8988T (cell line): Measurements from ENCODE around the gene DNMT1.

Experiments used
- DNase-seq: peaks from one replicate; pipeline ENCODE4 v3.0.0; 2011

DNMT1 gene

DNA sequence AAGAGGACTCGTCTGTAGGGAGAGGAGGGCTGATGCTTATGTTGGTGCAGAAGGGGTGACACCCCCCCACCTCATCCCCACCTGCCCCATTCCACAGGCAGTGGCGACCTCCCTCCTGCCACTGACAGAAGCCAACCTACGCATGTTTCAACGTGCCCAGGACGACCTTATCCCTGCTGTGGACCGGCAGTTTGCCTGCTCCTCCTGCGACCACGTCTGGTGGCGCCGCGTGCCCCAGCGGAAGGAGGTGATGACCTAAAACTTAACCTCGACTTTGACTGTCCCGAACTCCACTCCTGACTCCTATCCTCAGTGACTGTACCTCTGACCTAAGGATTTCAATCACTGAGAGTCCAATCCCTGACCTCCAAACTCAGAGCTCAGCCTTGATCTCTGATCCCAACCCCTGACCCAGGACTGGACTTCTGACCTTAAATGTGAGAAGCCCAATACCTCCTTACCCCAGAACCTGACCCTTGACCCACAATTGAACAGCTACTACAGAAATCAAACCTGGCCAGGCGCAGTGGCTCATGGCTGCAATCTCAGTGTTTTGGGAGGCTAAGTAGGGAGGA lies 104.9 kb downstream of the DNMT1 start:
- no peak for DNase-seq

DNA sequence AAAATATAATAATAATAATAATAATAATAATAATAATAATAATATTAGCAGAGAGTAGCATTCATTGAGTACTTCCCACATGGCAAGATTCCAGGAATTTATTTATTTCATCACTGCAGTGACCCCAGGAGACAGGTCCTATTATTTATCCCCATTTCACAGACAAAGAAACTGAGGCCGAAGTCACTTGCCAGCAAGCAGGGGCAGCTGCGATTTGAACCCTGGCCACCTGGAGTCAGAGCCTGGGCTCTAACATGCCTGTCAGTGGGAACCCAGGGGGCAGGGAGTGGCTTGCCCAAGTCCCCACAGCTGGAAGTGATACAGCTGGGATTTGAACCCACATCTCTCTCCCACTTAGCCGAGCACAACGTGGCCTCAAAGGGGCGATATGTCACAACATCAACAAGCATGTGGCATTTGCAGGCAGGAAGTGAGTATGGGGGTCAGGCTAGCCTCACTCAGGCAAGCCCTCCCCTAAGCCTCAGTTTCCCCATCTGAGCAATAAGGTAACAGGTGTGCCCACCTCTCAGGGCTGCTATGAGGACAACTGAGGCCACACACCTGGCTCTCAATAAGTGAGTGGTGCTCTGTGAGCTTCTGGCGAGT lies 105.7 kb downstream of the DNMT1 start:
- no peak for DNase-seq

DNA sequence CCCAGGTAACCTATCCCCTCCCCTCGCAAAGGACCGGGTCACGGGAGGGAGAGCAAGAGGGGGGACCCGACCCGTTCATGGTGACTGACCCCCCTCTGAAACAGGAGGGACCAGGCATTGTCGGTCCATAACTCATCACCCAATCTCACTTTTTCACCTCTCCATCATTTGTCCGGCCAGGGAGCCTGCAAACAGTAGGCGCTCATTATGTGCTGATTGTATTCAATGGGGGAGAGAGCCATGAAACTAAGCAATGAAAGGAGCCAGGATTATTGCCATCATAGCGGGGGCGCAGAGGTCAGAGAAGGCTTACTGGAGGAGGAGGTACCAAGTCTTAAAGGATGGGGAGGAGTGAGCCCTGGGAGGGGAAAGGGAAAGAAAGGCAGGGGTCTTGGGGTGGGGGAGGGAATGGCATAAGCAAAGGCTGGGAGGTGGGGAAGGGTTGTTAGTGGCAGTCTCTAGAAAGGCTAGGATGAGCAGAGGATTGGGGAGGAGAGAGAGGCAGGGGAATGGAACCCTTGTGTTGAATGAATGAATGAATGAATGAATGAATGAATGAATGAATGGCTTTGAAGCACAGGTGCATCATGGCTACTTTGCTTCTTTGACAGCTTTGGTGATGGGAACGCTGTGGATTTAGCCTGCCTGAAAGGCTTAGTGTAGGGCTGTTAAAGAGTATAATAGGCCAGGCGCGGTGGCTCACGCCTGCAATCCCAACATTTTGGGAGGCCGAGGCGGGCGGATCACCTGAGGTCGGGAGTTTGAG lies 107.3 kb downstream of the DNMT1 start:
- no peak for DNase-seq

DNA sequence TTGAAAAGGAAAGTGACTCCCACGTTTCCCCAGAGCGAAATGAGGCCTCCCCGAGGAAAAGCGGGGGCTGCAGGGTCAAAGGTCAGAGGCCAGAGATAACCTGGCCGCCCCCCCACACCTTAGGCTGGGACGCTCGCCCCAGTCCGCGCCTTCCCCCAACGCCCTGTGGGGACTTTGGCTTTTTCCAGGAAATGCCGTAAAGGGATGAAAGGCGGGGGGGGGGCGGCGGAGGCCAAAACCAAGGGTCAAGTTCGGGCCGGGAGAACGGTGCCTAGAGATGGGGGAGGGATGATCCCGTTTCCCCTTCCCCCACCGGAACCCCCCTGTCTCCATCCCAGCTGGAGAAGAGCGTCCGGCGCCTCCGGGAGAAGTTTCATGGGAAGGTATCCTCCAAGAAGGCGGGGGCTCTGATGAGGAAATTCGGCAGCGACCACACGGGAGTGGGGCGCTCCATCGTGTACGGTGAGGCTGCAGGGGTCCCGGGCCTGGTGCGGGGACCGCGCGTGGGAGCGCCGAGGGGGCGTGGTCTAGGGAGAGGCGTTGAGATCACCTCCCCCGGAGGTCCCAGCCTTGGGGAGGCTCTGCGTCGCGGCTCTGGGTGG lies 108.1 kb downstream of the DNMT1 start:
- no peak for DNase-seq

DNA sequence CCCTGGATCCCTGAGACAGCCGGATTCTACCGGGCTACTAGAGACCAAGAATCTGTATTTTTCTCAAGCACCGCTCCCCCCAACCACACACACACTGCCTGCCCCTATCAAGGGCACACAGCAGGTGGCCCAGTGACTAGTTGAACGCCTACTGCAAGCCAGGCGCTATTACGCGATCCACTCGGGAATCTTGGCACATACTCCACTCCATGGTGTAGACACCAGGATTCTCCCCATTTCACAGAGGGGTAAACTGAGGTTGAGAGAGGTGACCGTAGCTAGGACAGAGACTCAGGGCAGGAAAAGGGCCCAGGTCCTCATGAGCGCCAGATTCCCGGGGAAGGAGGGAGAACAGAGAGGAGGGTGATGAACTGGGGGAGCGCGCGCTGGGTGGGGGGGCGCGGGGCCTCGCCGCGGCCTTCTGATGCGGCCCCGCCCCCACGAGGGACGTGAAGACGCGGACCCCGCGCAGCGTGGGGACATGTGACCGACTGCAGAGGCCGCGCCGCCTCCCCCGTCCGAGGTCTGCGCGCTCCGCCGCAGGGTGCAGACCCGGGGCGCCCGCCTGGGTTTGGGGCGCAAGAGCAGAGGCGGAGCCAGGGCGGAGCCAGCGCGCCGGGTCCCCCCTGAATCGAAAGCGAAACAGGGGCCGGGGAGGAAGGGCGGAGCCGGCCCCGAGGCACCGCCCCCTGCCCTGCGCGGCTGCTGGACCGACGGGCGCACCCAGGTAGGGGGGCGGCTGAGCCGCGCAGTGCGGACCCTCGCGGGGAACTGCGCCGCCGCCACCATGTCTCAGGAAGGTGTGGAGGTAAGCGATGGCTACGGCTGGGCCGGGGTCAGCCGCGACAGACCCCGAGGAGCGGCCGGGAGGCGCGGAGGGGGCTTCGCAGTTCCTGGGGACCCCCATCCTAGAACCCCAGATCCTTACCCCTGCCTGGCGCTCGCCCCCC lies 108.8 kb downstream of the DNMT1 start, which contains the start of gene SHFL:
SHFL (plus strand) TSS at position 677 of the 950 bp plus-strand sequence; CDS start at position 788, 111 bp downstream.
- peak; percentile 60 for DNase-seq

DNA sequence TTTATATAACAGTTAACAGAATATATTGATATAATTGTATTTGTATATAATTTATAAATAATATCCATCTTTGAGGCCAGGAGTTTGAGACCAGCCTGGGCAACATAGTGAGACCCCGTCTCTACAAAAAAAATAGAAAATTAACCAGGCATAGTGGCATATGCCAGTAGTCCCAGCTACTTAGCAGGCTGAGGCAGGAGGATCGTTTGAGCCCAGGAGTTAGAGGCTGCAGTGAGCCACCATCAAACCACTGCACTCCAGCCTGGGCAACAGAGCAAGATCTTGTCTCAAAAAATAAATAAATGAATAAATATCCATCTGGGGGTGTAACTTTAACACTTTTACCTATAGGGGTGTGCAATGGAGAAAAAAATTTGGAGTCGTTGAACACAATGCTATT lies 110.0 kb downstream of the DNMT1 start:
- DNase-seq = no peak

DNA sequence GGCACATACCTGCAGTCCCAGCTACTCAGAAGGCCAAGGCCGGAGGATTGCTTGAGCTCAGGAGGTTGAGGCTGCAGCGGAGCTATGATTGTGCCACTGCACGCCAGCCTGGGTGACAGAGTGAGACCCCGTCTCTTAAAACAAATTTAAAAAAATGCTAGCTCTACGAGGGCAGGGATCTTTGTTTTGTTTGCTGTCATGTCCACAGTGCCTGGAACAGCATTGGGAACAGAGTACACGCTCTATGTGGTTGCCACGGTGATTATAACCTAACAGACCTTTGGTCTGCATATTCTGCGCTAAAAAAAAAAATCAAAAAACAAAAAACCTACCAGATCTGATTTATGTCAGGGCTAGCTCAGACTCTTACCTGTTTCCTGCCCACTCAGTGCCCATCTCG lies 110.8 kb downstream of the DNMT1 start:
- no peak for DNase-seq
